A673 (cell line): ENCODE results near the gene TOGARAM1.

Source experiments
- CTCF ChIP-seq: fragments of 300-800, 200-600 bp; sonication (generic); conservative IDR thresholded peaks from 2 replicates; pipeline ENCODE4 v1.5.1; 2017; ENCODE audit warnings: low read depth, mild to moderate bottlenecking, antibody characterized with exemption, low read length, moderate library complexity, mixed read lengths
- EZH2 ChIP-seq: fragments of 200-600 bp; sonication (generic); IDR thresholded peaks from 2 replicates; pipeline ENCODE4 v1.6.1; 2017; ENCODE audit warnings: borderline replicate concordance, low read depth, mild to moderate bottlenecking, mixed read lengths, antibody characterized with exemption, low read length; ENCODE audit not compliant: poor library complexity, severe bottlenecking

GRCh38 chr14:45057881-45058364 is 95.9 kb downstream of the TOGARAM1 start:
- TF ChIP-seq CTCF (no peak), EZH2 (no peak)
